Right cardiac atrium (tissue), 5 donors: ENCODE results near the gene LCN1. TPM values are rescaled to one million over a fixed set of nuclear protein-coding genes. Genes with fewer than 3 reads are reported as not detected.

Experiments used
- ATAC-seq, 2 donors: fragments of 200-7000 bp; cut with Tn5 transposase; one replicate each; pipeline versions ENCODE4 v1.8.0 to v1.9.1; 2020; ENCODE audit warnings: moderate library complexity in 2 of 2, mild to moderate bottlenecking in 1 of 2
- DNase-seq, 3 donors: peaks; one replicate each; pipeline ENCODE4 v3.0.0-alpha.2; 2020
- H3K27ac ChIP-seq: one replicate; pipeline ENCODE4 v1.5.1; 2013; ENCODE audit warnings: mild to moderate bottlenecking, low read length, control low read depth, moderate library complexity
- H3K27me3 ChIP-seq: one replicate; pipeline ENCODE4 v1.6.1; 2013; ENCODE audit not compliant: control insufficient read depth, insufficient read depth
- H3K4me1 ChIP-seq: one replicate; pipeline ENCODE4 v1.6.1; 2013; ENCODE audit warnings: low read length; ENCODE audit not compliant: control insufficient read depth, insufficient read depth
- H3K4me3 ChIP-seq: one replicate; pipeline ENCODE4 v1.5.1; 2013; ENCODE audit warnings: low read length, control low read depth
- H3K9me3 ChIP-seq: one replicate; pipeline ENCODE4 v1.6.1; 2013; ENCODE audit warnings: low read length; ENCODE audit not compliant: control insufficient read depth
- WGBS: extraction: QIAGEN DNeasy Blood & Tissue Kit; methylation state at CpG from one replicate; pipeline ENCODE4 v1.1.7; 2013; 5-methylcytosine and 5-hydroxymethylcytosine counted together
- intact Hi-C, 4 donors: fragments of 100-400 bp; cut with DNase I; formaldehyde crosslinking; loops; one replicate each; pipeline versions ENCODE4 v1.11.0 to v1.14.0; 2022 to 2023
- polyA plus RNA-seq: library from polyadenylated mRNA; stranded (reverse); fragments of 200-250 nt; gene quantifications from one replicate; pipeline ENCODE4 v1.2.3, GENCODE V29; 2013
- total RNA-seq, 4 donors: library from RNA; stranded (reverse); fragmentation: NEBNext Ultra II Directional; extraction: Animal tissue kit (Norgen Biotek cat#: 25700); gene quantifications; one replicate each; pipeline ENCODE4 v1.2.1, GENCODE V29; 2021
- donor health status: healthy with polysubstance abuse.
- donor health status: DM: no; HTN: yes; CAD: no.
- donor health status: DM: no; HTN: no; CAD: no.
- donor health status: DM: no; HTN: yes; CAD: no; lungs with severe emphysema.
- donor health status: DM: yes; HTN: yes; CAD: no.

Gene LCN1
- total and polyA plus RNA-seq, 5 donors, result 0.42 to 4.0 TPM; not detected in 3

DNA sequence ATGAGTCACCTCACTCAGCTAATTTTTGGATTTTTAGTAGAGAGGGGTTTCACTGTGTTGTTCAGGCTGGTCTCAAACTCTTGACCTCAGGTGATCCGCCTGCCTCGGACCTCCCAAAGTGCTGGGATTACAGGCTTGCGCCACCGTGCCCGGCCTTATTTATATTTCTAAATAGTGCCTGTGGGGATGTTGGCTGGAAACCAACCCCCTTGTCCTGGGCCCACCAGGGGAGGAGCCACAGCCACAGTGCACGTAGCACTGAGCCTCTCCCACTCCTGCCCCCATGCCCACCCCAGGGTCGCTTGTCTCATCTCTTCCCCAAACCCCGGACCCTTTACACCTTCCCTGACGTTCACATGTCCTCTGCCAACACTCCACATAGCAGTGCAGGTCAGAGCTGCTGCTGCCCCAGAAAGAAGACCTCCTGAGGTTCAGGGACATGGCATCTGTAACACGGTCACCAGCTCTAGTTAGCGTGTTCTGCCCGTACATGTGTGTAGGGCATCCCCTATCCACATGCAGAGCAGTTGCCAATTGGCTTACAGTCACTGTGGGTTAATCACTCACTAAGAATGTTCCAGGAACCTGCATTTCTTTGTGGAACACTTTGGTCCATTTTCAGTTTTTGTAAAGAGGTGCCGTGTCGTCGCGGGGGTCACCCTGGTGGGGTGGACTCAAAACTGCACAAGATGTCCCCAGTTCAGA is 30.9 kb upstream of the LCN1 start:
- ATAC-seq, result peak in 1 of 2 donors; percentile 22
- DNase-seq, result no peak
- WGBS, result 89% methylated on average over 16 of the region's 16 CpGs

DNA sequence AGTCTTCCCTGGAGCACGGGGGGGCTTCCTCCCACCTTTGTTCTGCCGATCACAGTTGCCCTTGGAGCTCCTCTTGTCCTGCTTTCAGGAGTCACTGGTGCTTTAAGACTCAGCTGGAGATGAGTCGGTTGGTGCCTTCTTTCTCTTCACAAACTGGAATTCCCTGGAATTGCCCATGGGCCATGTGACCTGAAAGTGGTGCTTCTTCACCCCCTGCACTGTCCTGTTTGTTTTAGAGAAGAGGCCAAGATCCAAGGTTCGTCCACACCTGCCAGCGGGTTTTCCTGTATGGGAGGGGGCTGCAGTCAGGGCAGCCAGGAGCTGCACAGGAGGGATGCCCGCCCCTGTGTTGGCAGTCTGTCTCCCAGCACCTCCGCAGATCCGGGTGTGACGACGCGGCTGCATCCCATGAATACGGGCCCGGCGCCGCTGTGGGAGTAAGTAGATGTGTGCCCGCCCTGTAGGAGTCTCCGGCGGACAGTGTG is 30.2 kb upstream of the LCN1 start:
- WGBS, result 79% methylated on average over 18 of the region's 18 CpGs
- peak in 1 of 3 donors; percentile 45 for DNase-seq

More for the DNA sequence above, 30.9 kb upstream of the LCN1 start:
- intact Hi-C loops, result no loop called here
- no peak overlapping the region for H3K27ac ChIP-seq
- no peak overlapping the region for H3K4me3 ChIP-seq
- no peaks in the 10 kb centered on the region for H3K9me3 ChIP-seq
- H3K4me1 ChIP-seq, result no peaks in the 10 kb centered on the region
- no peaks in the 10 kb centered on the region for H3K27me3 ChIP-seq

DNA sequence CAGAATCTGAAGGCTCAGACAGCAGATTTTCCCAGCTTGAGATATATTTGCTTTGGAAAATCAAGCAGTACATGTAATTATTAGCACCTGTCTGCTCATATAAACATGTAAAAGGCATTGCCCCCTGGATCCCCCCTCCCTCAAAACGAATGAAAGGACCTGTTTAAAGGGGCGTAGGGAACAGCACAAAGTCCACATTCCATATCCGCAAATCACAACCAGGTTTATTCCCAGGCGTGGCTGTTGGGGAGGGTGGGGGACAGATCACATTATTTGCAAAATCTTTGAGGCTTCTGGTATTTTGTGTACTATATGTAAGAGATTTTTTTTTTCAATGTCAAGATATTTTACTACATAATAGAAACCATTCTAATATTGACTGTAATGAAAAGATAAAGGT is 29.5 kb upstream of the LCN1 start:
- Histone ChIP-seq H3K27me3 (no peaks in the 10 kb centered on the region), H3K9me3 (no peaks in the 10 kb centered on the region), H3K4me3 (no peak overlapping the region), H3K4me1 (no peaks in the 10 kb centered on the region), H3K27ac (no peak overlapping the region)
- intact Hi-C loops, result no loop called here
- DNase-seq, result no peak
- ATAC-seq, result no peak
- 79% methylated on average over 4 of the region's 4 CpGs for WGBS

More for the DNA sequence above, 30.2 kb upstream of the LCN1 start:
- Histone ChIP-seq H3K9me3 (no peaks in the 10 kb centered on the region), H3K27me3 (no peaks in the 10 kb centered on the region), H3K4me1 (no peaks in the 10 kb centered on the region), H3K27ac (no peak overlapping the region), H3K4me3 (no peak overlapping the region)
- intact Hi-C loops, result no loop called here
- no peak for ATAC-seq

DNA sequence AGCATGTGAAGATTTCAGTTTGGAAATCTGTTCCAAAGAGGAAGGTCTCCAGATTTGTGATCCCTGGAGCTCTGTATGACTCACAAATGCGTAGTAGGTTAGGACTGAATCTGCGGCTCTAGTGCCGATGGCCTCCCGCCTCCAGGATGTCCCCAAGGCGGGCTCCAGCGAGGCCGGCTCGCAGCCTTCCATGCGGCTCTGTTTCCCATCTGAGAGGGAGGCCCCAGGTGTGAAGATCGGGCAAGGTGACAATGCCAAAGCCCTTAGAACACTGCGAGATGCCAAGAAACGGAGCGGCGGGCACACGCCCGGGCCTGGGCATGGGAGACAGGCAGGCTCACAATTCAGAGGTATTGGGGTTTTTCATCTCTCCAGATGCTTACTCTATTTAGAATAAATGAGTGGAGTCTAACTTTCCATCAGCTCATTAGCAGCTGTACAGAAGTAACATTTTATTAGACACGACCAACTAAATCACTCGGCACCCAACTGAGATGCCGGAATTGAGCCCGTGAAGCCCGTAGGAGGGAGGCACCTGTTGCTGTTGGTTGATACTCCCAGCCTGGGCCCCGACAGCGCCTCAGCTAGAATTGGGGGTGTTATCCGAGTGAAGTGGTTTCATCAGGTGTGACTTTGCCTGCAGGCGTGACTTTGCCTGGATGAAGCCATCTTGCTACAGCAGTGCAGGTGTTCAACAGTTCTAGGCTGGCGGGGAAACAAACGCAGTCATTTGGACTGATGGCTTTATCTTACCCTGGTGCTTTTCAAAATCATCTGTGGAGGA is 28.2 kb upstream of the LCN1 start:
- Histone ChIP-seq H3K4me3 (no peak overlapping the region), H3K27me3 (no peaks in the 10 kb centered on the region), H3K27ac (no peak overlapping the region), H3K9me3 (no peaks in the 10 kb centered on the region), H3K4me1 (no peaks in the 10 kb centered on the region)
- intact Hi-C loops, result no loop called here
- ATAC-seq (no peak), DNase-seq (peak in 1 of 3 donors; percentile 51)
- WGBS, result 91% methylated on average over 27 of the region's 27 CpGs

DNA sequence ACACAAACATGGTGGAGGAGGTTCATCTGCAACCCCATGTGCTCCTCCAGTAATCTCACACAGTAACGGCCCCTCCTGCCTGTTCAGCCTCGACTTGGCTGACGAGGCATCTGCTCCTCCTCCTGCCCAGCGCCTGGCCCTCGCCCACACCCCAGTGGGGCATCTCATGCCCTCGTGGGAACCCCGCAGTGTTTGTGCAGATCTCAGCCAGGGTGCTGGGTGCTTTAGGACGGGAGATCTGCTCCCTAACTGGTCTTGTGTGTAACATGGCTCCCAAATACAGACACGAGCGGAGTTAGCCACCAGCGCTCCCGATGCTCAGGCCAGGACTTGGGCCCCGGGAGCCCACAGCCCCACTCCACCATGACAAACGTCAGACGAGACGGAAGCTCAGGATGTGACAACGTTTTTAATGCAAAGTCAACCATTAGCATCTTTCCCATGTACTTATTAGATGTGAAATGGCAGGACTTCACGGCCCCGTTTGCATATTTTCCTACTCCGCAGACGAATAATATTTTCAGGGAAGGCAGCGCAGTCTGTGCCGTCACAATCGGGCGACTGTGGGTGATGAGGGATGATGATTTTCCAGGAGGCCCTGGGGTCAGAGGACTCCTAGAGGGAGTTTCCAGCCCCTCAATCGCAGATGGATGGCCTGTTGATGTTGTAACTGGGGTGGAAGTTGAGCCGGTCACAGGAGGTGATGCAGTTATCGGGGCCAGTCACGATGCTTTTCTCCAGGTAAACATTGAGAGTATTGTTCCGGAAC is 26.3 kb upstream of the LCN1 start:
- 79% methylated on average over 30 of the region's 30 CpGs for WGBS
- Histone ChIP-seq H3K4me3 (no peak overlapping the region), H3K4me1 (no peaks in the 10 kb centered on the region), H3K27me3 (no peaks in the 10 kb centered on the region), H3K9me3 (no peaks in the 10 kb centered on the region), H3K27ac (no peak overlapping the region)
- no peak for ATAC-seq
- intact Hi-C loops, result no loop called here
- peak in 1 of 3 donors; percentile 12 for DNase-seq

DNA sequence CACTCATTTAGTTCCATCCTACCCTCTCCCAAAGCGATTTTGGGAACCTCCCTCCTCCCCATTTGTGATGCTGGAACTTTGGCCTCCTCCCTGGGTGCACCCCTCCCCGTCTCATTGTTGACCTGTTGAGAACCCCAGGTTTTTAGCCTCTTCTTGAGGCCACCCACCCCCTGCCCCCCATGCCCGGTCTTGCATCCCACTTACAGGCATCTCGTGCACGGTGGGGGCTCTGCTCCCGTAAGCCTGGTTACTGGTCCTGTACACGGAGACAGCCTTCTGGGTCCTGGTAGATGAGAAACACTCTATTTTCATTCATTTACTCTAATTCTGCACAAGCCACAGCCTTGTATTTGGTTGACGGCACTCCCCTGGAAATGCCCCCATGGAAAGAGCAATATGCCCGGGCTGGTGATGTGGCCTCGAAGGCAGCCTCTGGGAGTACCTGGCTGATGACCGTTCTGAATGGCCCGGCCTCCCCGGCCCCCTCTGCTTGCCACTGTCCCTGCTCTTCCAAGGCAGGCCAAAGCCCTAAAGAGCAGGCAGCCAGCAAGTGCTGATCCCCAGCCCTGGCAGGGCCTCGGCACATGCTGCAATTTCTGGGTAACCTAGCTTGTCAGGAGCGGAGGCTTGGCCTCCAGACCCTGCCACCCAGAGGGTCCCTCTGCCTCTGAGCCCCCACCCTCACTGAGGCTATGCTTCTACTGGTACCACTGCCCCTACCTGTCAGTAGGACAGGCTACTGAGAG is 22.7 kb upstream of the LCN1 start:
- Histone ChIP-seq H3K27me3 (no peaks in the 10 kb centered on the region), H3K4me1 (no peaks in the 10 kb centered on the region), H3K9me3 (no peaks in the 10 kb centered on the region), H3K27ac (no peak overlapping the region), H3K4me3 (no peak overlapping the region)
- DNase-seq, result peak in 2 of 3 donors; percentile 28 to 50
- no peak for ATAC-seq
- 84% methylated on average over 15 of the region's 15 CpGs for WGBS
- intact Hi-C loops, result no loop called here

DNA sequence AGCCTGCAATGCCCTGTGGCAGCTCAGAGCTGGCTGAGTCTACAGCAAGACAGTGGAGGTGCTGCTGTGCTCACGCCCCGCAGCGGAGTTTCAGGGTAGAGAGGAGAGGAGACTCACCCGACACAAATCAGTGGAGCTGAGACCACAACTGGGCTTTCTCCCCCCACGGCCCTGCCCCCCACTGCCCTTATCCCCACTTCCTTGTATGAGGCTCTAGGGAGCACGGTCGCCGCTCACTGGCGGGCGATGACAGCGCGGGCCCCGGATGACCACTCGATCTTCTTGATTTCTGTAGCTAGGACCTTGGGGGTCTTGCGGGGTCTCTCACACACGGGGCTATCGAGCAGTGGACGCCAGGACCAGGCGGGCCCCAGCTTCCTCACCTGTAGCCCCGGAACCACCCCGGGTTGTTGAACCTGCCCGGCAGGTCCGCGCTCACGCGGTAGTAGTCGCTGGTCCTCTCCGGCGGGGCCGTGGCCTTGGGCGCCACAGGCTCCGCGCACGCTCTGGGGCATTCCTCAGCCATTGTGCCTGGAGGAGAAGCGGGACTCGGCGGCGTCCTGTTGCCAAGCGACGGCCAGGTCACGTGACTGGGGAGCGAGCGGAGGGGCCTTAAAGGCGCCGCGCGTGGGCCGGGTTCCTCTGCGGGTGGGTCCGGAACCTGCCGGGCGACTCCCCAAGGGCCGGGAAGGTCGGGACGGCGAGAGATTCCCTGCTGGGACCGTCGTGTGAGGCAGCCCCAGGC is 21.7 kb upstream of the LCN1 start:
- Histone ChIP-seq H3K4me1 (no peaks in the 10 kb centered on the region), H3K4me3 (peak overlapping the region; percentile 71), H3K27ac (peak overlapping the region; percentile 16), H3K27me3 (no peaks in the 10 kb centered on the region), H3K9me3 (no peaks in the 10 kb centered on the region)
- WGBS, result under 1% methylated on average over 58 of the region's 58 CpGs
- ATAC-seq (peak; percentile 91 to 93), DNase-seq (peak; percentile 98 to 99 (median 99))
- intact Hi-C loops, result no loop called here

DNA sequence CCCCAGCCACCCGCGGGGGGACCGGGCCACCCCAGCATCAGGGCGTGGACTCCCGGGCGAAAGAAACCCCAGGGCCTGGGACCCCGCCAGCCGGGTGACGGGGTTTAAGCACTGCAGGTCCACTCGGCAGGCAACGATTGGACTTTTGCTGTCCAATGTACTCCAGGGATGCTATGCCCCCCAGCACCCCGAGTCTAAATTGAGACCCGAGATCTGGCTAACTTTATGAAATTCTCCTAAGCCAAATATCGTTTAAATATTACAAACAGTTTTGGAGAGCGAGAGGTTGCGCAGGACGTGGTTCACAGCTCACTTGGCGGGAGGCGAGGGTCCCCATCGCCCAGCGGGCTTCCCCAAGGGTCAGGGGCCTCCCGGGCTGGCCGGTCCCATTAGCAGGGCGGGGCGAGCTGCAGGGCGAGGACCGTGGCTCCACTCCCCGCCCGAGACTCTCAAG is 21.1 kb upstream of the LCN1 start:
- ATAC-seq (peak; percentile 18 to 38), DNase-seq (no peak)
- no peaks in the 10 kb centered on the region for H3K27me3 ChIP-seq
- H3K9me3 ChIP-seq, result no peaks in the 10 kb centered on the region
- intact Hi-C loops, result no loop called here
- WGBS, result under 1% methylated on average over 29 of the region's 29 CpGs
- peak overlapping the region; percentile 71 for H3K4me3 ChIP-seq
- no peaks in the 10 kb centered on the region for H3K4me1 ChIP-seq
- H3K27ac ChIP-seq, result peak overlapping the region; percentile 16

DNA sequence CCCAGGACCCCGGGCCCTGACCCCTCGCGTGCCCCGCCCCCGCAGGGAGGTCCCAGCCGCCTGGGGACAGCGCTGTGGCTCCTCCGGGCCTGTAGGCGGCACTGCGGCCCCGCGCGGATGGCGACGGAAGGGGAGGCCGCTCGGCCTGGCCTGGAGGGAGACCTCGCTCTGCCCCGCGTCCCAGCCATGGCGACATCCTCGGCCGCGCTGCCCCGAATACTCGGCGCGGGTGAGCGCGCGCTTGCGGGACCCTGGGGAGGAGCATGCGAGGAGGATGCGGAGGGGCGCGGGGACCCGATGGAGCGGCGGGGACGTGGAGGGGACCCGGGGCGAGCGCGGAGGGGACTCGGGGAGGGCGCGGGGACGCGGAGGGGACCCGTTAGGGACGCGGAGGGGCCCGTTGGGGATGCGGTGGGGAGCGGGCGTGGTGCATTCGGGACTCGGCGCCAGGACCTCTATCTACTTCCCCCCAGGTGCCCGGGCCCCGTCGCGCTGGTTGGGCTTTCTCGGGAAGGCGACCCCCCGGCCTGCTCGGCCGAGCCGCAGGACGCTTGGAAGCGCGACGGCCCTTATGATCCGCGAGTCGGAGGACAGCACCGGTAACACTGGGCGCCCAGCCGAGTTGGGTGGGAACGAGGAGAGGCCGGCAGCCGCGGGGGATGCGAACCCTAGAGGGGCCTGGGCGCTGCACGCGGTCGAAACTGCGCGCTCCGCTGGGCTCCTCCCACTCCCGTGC is 20.5 kb upstream of the LCN1 start, which contains the start of gene MRPS2:
MRPS2 (plus strand) TSS at position 158 of the 736 bp plus-strand sequence; CDS start at position 187, 29 bp downstream.
- WGBS, result under 1% methylated on average over 91 of the region's 92 CpGs

More for the DNA sequence above, 20.5 kb upstream of the LCN1 start, which contains the start of gene MRPS2:
- intact Hi-C loops, result no loop called here
- peak within 1 kb of the TSS; percentile 16 for H3K27ac ChIP-seq
- ATAC-seq (peak; percentile 97 to 98), DNase-seq (peak; percentile 90 to 96 (median 96))
- H3K4me3 ChIP-seq, result peak within 1 kb of the TSS; percentile 71
- H3K27me3 ChIP-seq, result no peaks in the 10 kb centered on the region
- H3K4me1 ChIP-seq, result no peaks in the 10 kb centered on the region
- H3K9me3 ChIP-seq, result no peaks in the 10 kb centered on the region
